Chondrocyte (in vitro differentiated cells): ENCODE results near the gene TBC1D12. TPM values are rescaled to one million over a fixed set of nuclear protein-coding genes. Genes with fewer than 3 reads are reported as not detected.

ENCODE experiments used
- DNase-seq: peaks from one replicate; pipeline ENCODE4 v3.0.0; 2021; ENCODE audit warnings: mixed read lengths, low spot score
- H3K27ac Mint-ChIP-seq: one replicate; pipeline ENCODE4 v1.8.0; 2021; ENCODE audit warnings: mild to moderate bottlenecking, moderate library complexity, mixed read lengths; ENCODE audit not compliant: unreplicated experiment
- H3K27me3 Mint-ChIP-seq: 2 replicates; pipeline ENCODE4 v1.8.0; 2021; ENCODE audit warnings: low read depth, mixed read lengths
- H3K36me3 Mint-ChIP-seq: 2 replicates; pipeline ENCODE4 v1.8.0; 2021; ENCODE audit warnings: low read depth, mixed read lengths
- H3K4me1 Mint-ChIP-seq: 2 replicates; pipeline ENCODE4 v1.8.0; 2021; ENCODE audit warnings: low read depth, mild to moderate bottlenecking, mixed read lengths
- H3K4me3 Mint-ChIP-seq: one replicate; pipeline ENCODE4 v1.8.0; 2021; ENCODE audit warnings: mild to moderate bottlenecking, moderate library complexity, mixed read lengths; ENCODE audit not compliant: unreplicated experiment
- H3K9me3 Mint-ChIP-seq: 2 replicates; pipeline ENCODE4 v1.8.0; 2021; ENCODE audit warnings: low read depth, mixed read lengths
- total RNA-seq: library from RNA; stranded (reverse); gene quantifications from 3 replicates; pipeline ENCODE4 v1.2.1, GENCODE V29; 2021
- TF ChIP-seq, protein P1 (sequence below): fragments of 200-600 bp; sonication (generic); IDR thresholded peaks from 2 replicates; pipeline ENCODE4 v1.5.0; 2021; ENCODE audit warnings: antibody characterized with exemption, mild to moderate bottlenecking, moderate library complexity

Gene TBC1D12
- total RNA-seq, 1 donor from 2014 or later: 26.3 TPM

DNA sequence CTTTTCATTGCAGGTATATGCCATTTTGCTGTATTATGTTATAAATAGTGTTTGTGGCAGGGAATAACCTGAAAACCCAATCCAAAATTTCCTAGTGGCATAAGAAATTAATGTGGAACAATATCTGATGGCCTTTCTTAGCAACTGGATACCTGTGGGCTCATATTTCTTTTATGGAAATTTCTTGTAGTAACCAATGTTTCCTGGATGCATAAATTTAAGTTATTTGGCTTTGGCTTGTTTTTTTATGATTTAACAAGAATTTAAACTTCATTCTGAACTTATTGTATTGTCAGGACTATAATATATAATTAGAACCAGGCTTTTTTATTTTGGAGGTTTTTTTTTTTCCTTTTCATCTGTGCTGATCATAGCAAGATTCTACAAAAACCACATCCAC is 30.1 kb downstream of the TBC1D12 start:
- Mint-ChIP-seq H3K27me3 (no peaks in the 10 kb centered on the region), H3K9me3 (peaks cover 8% of the 10 kb centered on the region), H3K27ac (peak overlapping the region; percentile 22), H3K36me3 (peaks cover 6% of the 10 kb centered on the region), H3K4me3 (no peak overlapping the region), H3K4me1 (peaks cover 82% of the 10 kb centered on the region)
- TF ChIP-seq, protein P1, sequence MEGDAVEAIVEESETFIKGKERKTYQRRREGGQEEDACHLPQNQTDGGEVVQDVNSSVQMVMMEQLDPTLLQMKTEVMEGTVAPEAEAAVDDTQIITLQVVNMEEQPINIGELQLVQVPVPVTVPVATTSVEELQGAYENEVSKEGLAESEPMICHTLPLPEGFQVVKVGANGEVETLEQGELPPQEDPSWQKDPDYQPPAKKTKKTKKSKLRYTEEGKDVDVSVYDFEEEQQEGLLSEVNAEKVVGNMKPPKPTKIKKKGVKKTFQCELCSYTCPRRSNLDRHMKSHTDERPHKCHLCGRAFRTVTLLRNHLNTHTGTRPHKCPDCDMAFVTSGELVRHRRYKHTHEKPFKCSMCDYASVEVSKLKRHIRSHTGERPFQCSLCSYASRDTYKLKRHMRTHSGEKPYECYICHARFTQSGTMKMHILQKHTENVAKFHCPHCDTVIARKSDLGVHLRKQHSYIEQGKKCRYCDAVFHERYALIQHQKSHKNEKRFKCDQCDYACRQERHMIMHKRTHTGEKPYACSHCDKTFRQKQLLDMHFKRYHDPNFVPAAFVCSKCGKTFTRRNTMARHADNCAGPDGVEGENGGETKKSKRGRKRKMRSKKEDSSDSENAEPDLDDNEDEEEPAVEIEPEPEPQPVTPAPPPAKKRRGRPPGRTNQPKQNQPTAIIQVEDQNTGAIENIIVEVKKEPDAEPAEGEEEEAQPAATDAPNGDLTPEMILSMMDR: no peak
- no peak for DNase-seq

DNA sequence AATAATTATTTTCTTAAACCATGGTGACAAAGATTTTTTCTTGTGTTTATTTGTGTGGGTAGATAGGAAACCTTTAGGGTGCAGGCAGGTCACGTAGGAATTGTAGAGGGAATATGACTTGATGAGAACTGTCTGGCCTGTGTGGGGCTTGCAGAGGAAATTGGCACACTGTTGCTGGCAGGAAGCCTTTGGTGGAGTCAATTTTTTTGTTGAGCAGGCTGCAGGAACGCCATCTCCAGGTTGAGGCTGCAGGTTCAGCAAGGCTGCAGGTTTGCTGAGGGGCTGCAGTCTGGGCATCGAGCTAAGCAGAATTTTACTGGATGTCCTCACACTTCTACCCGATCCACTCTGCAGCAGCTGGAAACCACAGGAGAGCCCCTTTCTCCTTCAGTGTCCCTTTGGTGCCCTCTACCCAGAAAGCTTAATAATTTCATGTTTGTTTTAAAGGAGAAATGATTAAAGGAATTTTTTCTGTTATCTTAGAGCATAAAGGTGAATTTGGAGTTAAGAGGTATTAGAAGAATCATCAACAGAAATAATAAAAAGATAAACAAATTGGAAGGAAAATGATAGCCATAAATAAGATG is 37.0 kb downstream of the TBC1D12 start:
- Mint-ChIP-seq H3K27me3 (no peaks in the 10 kb centered on the region), H3K4me1 (peaks cover 61% of the 10 kb centered on the region), H3K9me3 (peaks cover 15% of the 10 kb centered on the region), H3K36me3 (peaks cover 8% of the 10 kb centered on the region), H3K4me3 (no peak overlapping the region), H3K27ac (peak overlapping the region; percentile 17)
- TF ChIP-seq, protein P1: peak; percentile 71
- no peak for DNase-seq

DNA sequence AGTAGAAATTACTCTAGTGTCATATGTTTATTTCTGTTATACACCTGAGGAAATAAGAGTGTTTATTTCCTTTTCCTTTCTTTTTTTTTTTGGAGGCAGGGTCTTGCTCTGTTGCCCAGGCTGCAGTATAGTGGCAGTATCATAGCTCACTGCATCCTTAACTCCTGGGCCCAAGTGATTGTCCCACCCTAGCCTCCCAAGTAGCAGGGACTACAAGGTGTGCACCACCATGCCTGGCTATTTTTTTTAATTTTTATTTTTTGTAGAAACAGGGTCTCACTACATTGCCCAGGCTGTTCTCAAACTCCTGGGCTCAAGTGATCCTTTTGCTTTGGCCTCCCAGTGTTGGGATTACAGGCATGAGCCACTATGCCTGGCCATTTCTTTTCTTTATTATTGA is 37.8 kb downstream of the TBC1D12 start:
- no peak for DNase-seq
- H3K27me3 Mint-ChIP-seq: no peaks in the 10 kb centered on the region
- H3K9me3 Mint-ChIP-seq: peaks cover 15% of the 10 kb centered on the region
- no peak overlapping the region for H3K4me3 Mint-ChIP-seq
- TF ChIP-seq, protein P1: no peak
- H3K36me3 Mint-ChIP-seq: peaks cover 8% of the 10 kb centered on the region
- H3K4me1 Mint-ChIP-seq: peaks cover 56% of the 10 kb centered on the region
- H3K27ac Mint-ChIP-seq: no peak overlapping the region

DNA sequence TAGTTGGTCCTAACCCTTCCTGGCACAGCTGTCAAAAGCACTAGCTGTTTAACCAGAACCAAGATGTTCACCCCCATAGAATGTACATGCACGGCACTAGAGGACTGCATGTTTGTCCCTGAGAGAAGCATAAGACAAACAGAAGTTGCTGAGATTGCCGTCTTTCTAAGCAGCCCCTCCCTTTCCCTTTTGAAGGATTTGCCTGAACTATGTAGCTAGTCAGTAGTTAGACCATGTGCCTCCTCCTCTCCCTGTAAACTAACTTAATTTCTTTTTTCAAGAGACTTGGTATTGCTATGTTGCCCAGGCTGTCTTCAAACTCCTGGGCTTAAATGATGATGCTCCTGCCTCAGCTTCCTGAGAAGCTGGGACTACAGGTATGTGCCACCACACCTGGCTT is 40.7 kb downstream of the TBC1D12 start:
- TF ChIP-seq, protein P1: no peak
- Mint-ChIP-seq H3K27ac (no peak overlapping the region), H3K4me3 (no peak overlapping the region), H3K4me1 (peaks cover 37% of the 10 kb centered on the region), H3K9me3 (peaks cover 1% of the 10 kb centered on the region), H3K27me3 (no peaks in the 10 kb centered on the region), H3K36me3 (peaks cover 2% of the 10 kb centered on the region)
- no peak for DNase-seq

DNA sequence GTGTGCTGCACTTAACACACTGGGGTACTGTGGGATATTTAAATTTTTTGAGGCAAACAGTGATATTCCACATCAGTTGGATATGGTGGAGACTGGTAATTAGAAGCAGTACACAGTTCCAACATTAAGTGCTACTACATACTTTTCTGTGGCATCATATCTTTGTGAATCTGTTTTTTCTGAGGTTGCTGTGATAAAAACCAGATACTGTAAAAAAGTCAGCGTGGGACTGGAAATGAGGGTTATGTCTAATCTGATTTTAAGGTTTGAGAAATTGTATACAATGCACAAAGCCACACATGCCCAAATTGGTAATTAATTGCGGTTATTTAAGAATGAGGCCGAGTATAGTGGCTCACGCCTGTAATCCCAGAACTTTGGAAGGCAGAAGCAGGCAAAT is 41.2 kb downstream of the TBC1D12 start:
- Mint-ChIP-seq H3K36me3 (peaks cover 2% of the 10 kb centered on the region), H3K27me3 (no peaks in the 10 kb centered on the region), H3K4me3 (no peak overlapping the region), H3K4me1 (peaks cover 37% of the 10 kb centered on the region), H3K27ac (no peak overlapping the region), H3K9me3 (no peaks in the 10 kb centered on the region)
- no peak for DNase-seq
- TF ChIP-seq, protein P1: no peak
